H54 (cell line): Measurements from ENCODE around the gene OR10A6.

Experiments used
- DNase-seq: peaks from one replicate; pipeline ENCODE4 v3.0.0; 2011; ENCODE audit warnings: low spot score, mixed read lengths; ENCODE audit not compliant: insufficient read length
- FAIRE-seq: peaks from 3 replicates; lab custom pipeline; 2011; peaks lifted over from hg19 to GRCh38; lab: Jason Lieb, UNC
- POLR2A ChIP-seq: IDR thresholded peaks from 2 replicates; pipeline ENCODE4 v1.6.1; 2011; ENCODE audit warnings: low read depth, mild to moderate bottlenecking, low read length

The OR10A6 gene

GRCh38 chr11:7949934-7950333, 18.9 kb upstream of the OR10A6 start:
- no peak for FAIRE-seq
- TF ChIP-seq POLR2A = no peak
- DNase-seq = no peak

- DNase-seq (no peak), FAIRE-seq (no peak)
- no peak for TF ChIP-seq POLR2A
These were observed 13.1 kb upstream of the OR10A6 start for GRCh38 chr11:7944123-7944522.

- no peak for TF ChIP-seq POLR2A
- FAIRE-seq = no peak
- no peak for DNase-seq
These were observed 10.5 kb upstream of the OR10A6 start, which contains the start of gene OR10A3 for GRCh38 chr11:7941608-7942007. Gene OR10A3, minus strand, starts transcription at chr11:7941708. Its CDS starts 2,188 bp downstream, at chr11:7939520.

- no peak for DNase-seq
- no peak for TF ChIP-seq POLR2A
- no peak for FAIRE-seq
These were observed 10.1 kb upstream of the OR10A6 start for GRCh38 chr11:7941146-7941545.

- FAIRE-seq (no peak), DNase-seq (no peak)
- TF ChIP-seq POLR2A = no peak
These were observed 5.5 kb upstream of the OR10A6 start for GRCh38 chr11:7936615-7937014.

- TF ChIP-seq POLR2A = no peak
- DNase-seq (no peak), FAIRE-seq (peak; percentile 82)
These were observed 3.4 kb downstream of the OR10A6 start for GRCh38 chr11:7927635-7928034.

- TF ChIP-seq POLR2A = no peak
- FAIRE-seq = no peak
- no peak for DNase-seq
These were observed 6.5 kb downstream of the OR10A6 start for GRCh38 chr11:7924536-7924935.

- no peak for DNase-seq
- TF ChIP-seq POLR2A = no peak
- no peak for FAIRE-seq
These were observed 12.9 kb downstream of the OR10A6 start for GRCh38 chr11:7918141-7918540.

GRCh38 chr11:7911011-7911410, 20.1 kb downstream of the OR10A6 start:
- FAIRE-seq = no peak
- TF ChIP-seq POLR2A = no peak
- DNase-seq = no peak

- FAIRE-seq (no peak), DNase-seq (no peak)
These were observed 20.7 kb downstream of the OR10A6 start for GRCh38 chr11:7910286-7910788.

GRCh38 chr11:7909585-7910285, 21.3 kb downstream of the OR10A6 start:
- TF ChIP-seq POLR2A = no peak
- FAIRE-seq (no peak), DNase-seq (no peak)

More at GRCh38 chr11:7910286-7910788, 20.7 kb downstream of the OR10A6 start:
- no peak for TF ChIP-seq POLR2A

- FAIRE-seq (no peak), DNase-seq (no peak)
- no peak for TF ChIP-seq POLR2A
These were observed 23.9 kb downstream of the OR10A6 start for GRCh38 chr11:7907121-7907520.

GRCh38 chr11:7906481-7906880, 24.6 kb downstream of the OR10A6 start:
- no peak for TF ChIP-seq POLR2A
- FAIRE-seq = no peak

GRCh38 chr11:7905961-7906429, 25.1 kb downstream of the OR10A6 start:
- TF ChIP-seq POLR2A = no peak
- DNase-seq = no peak
- FAIRE-seq = no peak

More at GRCh38 chr11:7906481-7906880, 24.6 kb downstream of the OR10A6 start:
- DNase-seq = no peak

GRCh38 chr11:7905549-7905948, 25.5 kb downstream of the OR10A6 start:
- no peak for TF ChIP-seq POLR2A
- DNase-seq = no peak
- FAIRE-seq = no peak

GRCh38 chr11:7904917-7905316, 26.2 kb downstream of the OR10A6 start:
- FAIRE-seq (peak; percentile 23), DNase-seq (no peak)
- TF ChIP-seq POLR2A = no peak
